Fibroblast of lung (primary cell): ENCODE data around the gene BBX.

Source experiments
- EZH2 ChIP-seq: IDR thresholded peaks from 2 replicates; pipeline ENCODE4 v1.5.1; 2012; ENCODE audit warnings: low read length, control low read depth, mild to moderate bottlenecking; ENCODE audit errors: missing control alignments
- TF ChIP-seq, protein P1 (sequence below), 2 donors: IDR thresholded peaks in 1 of 2; conservative IDR thresholded peaks in 1 of 2; 1 replicate in 1 of 2; 2 replicates in 1 of 2; pipeline ENCODE4 v1.5.1; 2011 to 2012; ENCODE audit warnings: low read length in 2 of 2, control low read depth in 1 of 2, inconsistent platforms in 1 of 2, low read depth in 1 of 2, mild to moderate bottlenecking in 1 of 2

DNA sequence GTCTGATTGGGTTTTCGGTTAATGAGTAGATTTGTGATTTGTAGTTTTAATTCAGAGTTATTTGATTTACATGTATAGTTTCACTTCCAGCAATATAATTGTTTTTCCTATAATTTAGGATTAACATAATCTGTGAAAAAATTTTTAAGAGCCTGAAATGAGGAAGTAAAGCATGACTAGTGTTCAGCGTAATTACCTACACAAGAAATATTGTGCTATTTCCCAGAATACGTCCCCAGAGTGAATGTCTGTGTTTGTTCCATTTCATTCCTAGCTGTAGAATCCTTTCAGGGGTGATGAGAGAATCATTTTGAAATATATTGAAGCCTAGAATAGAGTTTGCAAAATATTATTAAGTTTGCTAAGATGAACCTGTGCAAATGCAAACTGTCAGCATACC is 247.1 kb downstream of the BBX start:
- TF ChIP-seq, protein P1, sequence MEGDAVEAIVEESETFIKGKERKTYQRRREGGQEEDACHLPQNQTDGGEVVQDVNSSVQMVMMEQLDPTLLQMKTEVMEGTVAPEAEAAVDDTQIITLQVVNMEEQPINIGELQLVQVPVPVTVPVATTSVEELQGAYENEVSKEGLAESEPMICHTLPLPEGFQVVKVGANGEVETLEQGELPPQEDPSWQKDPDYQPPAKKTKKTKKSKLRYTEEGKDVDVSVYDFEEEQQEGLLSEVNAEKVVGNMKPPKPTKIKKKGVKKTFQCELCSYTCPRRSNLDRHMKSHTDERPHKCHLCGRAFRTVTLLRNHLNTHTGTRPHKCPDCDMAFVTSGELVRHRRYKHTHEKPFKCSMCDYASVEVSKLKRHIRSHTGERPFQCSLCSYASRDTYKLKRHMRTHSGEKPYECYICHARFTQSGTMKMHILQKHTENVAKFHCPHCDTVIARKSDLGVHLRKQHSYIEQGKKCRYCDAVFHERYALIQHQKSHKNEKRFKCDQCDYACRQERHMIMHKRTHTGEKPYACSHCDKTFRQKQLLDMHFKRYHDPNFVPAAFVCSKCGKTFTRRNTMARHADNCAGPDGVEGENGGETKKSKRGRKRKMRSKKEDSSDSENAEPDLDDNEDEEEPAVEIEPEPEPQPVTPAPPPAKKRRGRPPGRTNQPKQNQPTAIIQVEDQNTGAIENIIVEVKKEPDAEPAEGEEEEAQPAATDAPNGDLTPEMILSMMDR (conservative IDR thresholded peaks at IDR 0.05 in 1 of 2, IDR thresholded peaks at IDR 0.05 in 1 of 2; ENCODE audit: low read depth in 1 of 2, low read length in 2 of 2) = no peak
- TF ChIP-seq EZH2 = no peak
